Mesothelial cell of epicardium (in vitro differentiated cells): Measurements from ENCODE around the gene FAM241A. TPM values are rescaled to one million over a fixed set of nuclear protein-coding genes. Genes with fewer than 3 reads are reported as not detected.

Source experiments
- DNase-seq, 2 experiments: peaks; one replicate each; pipeline ENCODE4 v3.0.0; 2021; ENCODE audit warnings: low spot score in 2 of 2; ENCODE audit not compliant: unreplicated experiment in 2 of 2
- H3K27ac Mint-ChIP-seq: 2 replicates; pipeline ENCODE4 v1.8.0; 2021; ENCODE audit warnings: mixed read lengths
- H3K27me3 Mint-ChIP-seq: 2 replicates; pipeline ENCODE4 v1.8.0; 2021; ENCODE audit warnings: low read depth, mixed read lengths
- H3K36me3 Mint-ChIP-seq: 2 replicates; pipeline ENCODE4 v1.8.0; 2021; ENCODE audit warnings: mixed read lengths
- H3K4me1 Mint-ChIP-seq: 2 replicates; pipeline ENCODE4 v1.8.0; 2021; ENCODE audit warnings: mixed read lengths
- H3K4me3 Mint-ChIP-seq: 2 replicates; pipeline ENCODE4 v1.8.0; 2021; ENCODE audit warnings: mild to moderate bottlenecking, moderate library complexity, mixed read lengths
- H3K9me3 Mint-ChIP-seq: 2 replicates; pipeline ENCODE4 v1.8.0; 2021; ENCODE audit warnings: mixed read lengths
- total RNA-seq: library from RNA; stranded (reverse); gene quantifications from 3 replicates; pipeline ENCODE4 v1.2.1, GENCODE V29; 2021
- TF ChIP-seq, protein P1 (sequence below): fragments of 200-600 bp; sonication (generic); IDR thresholded peaks from one replicate; pipeline ENCODE4 v1.5.0; 2021; ENCODE audit warnings: antibody characterized with exemption; ENCODE audit not compliant: unreplicated experiment

Gene FAM241A
- total RNA-seq, 1 donor from 2014 or later = 0.20 TPM

- TF ChIP-seq, protein P1, sequence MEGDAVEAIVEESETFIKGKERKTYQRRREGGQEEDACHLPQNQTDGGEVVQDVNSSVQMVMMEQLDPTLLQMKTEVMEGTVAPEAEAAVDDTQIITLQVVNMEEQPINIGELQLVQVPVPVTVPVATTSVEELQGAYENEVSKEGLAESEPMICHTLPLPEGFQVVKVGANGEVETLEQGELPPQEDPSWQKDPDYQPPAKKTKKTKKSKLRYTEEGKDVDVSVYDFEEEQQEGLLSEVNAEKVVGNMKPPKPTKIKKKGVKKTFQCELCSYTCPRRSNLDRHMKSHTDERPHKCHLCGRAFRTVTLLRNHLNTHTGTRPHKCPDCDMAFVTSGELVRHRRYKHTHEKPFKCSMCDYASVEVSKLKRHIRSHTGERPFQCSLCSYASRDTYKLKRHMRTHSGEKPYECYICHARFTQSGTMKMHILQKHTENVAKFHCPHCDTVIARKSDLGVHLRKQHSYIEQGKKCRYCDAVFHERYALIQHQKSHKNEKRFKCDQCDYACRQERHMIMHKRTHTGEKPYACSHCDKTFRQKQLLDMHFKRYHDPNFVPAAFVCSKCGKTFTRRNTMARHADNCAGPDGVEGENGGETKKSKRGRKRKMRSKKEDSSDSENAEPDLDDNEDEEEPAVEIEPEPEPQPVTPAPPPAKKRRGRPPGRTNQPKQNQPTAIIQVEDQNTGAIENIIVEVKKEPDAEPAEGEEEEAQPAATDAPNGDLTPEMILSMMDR = no peak
- Mint-ChIP-seq H3K9me3 (no peaks in the 10 kb centered on the region), H3K27ac (no peak overlapping the region), H3K4me1 (no peaks in the 10 kb centered on the region), H3K36me3 (no peaks in the 10 kb centered on the region), H3K27me3 (no peaks in the 10 kb centered on the region), H3K4me3 (no peak overlapping the region)
- no peak for DNase-seq
Observed at GRCh38 chr4:112182604-112183003, 37.4 kb downstream of the FAM241A start.

- Mint-ChIP-seq H3K27ac (no peak overlapping the region), H3K9me3 (no peaks in the 10 kb centered on the region), H3K4me3 (no peak overlapping the region), H3K27me3 (no peaks in the 10 kb centered on the region), H3K4me1 (no peaks in the 10 kb centered on the region), H3K36me3 (no peaks in the 10 kb centered on the region)
- no peak for DNase-seq
- TF ChIP-seq, protein P1 = no peak
Observed at GRCh38 chr4:112183252-112183651, 38.0 kb downstream of the FAM241A start.

- Mint-ChIP-seq H3K36me3 (no peaks in the 10 kb centered on the region), H3K4me1 (no peaks in the 10 kb centered on the region), H3K27me3 (no peaks in the 10 kb centered on the region), H3K9me3 (no peaks in the 10 kb centered on the region), H3K4me3 (no peak overlapping the region), H3K27ac (no peak overlapping the region)
- no peak for DNase-seq
- TF ChIP-seq, protein P1 = no peak
Observed at GRCh38 chr4:112184438-112184837, 39.2 kb downstream of the FAM241A start.

DNA sequence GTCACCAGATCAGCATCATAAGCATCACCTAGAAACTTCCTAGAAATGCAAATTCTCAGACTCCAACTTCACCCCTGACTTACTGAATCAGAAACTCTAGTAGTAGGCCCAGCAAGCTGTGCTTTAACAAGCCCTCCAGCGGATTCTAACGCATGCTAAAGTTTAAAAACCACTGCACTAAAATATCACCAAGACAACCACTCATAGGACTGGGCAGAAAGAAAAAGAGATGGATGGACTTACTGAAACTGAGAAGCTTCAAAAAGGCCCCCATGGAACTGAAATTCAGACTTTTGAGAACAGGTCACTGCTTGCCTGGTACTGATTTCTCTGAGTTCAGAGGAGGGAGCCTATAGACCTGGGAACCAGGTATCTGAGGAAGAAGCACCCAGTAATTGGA is 40.1 kb downstream of the FAM241A start:
- TF ChIP-seq, protein P1 = no peak
- H3K4me3 Mint-ChIP-seq = no peak overlapping the region
- no peak for DNase-seq

GRCh38 chr4:112185740-112186670 is 40.8 kb downstream of the FAM241A start:
- H3K4me3 Mint-ChIP-seq = no peak overlapping the region
- H3K27ac Mint-ChIP-seq = no peak overlapping the region
- H3K4me1 Mint-ChIP-seq = peaks cover 4% of the 10 kb centered on the region
- H3K27me3 Mint-ChIP-seq = no peaks in the 10 kb centered on the region
- no peak for DNase-seq
- H3K36me3 Mint-ChIP-seq = no peaks in the 10 kb centered on the region
- no peaks in the 10 kb centered on the region for H3K9me3 Mint-ChIP-seq
- TF ChIP-seq, protein P1 = no peak

More for the DNA sequence above, 40.1 kb downstream of the FAM241A start:
- no peak overlapping the region for H3K27ac Mint-ChIP-seq
- no peaks in the 10 kb centered on the region for H3K27me3 Mint-ChIP-seq
- no peaks in the 10 kb centered on the region for H3K36me3 Mint-ChIP-seq
- H3K4me1 Mint-ChIP-seq = peaks cover 4% of the 10 kb centered on the region
- no peaks in the 10 kb centered on the region for H3K9me3 Mint-ChIP-seq
